Inflammatory macrophage treated with lipopolysaccharide for 1 hour (primary cell): ENCODE data around the gene C9.
"Not testable (repeated sequence)": the region's sequence is repeated elsewhere in the genome, so short reads cannot be mapped to it uniquely, and the experiment has no call there.

Source experiments
- DNase-seq, 2 donors: peaks; one replicate each; pipeline ENCODE4 v3.0.0-alpha.2; 2020 to 2022

Gene C9

DNA sequence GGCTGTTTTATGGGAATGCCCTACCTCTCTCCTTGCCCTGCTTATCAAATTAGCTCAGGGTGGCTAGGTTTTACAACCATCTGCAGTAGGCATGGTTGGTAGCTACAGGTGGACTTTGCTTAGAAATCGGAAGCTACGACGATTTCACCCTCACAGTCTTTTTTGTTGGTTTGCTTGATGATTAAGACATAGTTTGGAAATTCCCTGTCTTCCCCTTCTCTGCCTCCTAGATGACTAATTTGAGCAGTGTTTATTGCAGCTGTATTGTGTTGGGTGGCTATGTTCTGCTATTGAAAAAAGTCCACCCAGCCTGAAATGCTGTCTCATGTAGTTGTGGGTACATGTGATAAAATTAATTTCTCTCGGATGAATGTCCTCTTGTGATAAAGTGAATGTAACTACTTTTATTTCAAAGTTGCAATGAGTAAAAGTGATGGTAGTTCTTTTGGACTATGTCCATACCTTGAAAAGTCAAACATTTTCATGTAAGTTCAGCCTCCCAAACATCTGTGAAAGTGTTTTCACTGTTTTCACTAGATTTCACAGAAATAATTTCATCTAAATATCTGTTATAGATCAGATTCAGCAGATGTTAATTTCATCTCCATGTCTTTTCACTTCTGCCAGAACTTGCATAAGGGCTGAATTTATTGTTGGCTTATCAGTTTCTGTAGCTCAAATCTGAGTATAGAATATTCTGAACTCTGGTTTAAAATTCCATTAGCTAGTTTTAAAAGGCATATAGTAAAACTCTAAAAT lies 107.6 kb downstream of the C9 start:
- peak; percentile 90 to 95 for DNase-seq

- no peak for DNase-seq
Measured at GRCh38 chr5:39255406-39255805, 108.9 kb downstream of the C9 start.

GRCh38 chr5:39254671-39255070 lies 109.6 kb downstream of the C9 start:
- DNase-seq = no peak

GRCh38 chr5:39253196-39253595 lies 111.1 kb downstream of the C9 start:
- no peak for DNase-seq

DNA sequence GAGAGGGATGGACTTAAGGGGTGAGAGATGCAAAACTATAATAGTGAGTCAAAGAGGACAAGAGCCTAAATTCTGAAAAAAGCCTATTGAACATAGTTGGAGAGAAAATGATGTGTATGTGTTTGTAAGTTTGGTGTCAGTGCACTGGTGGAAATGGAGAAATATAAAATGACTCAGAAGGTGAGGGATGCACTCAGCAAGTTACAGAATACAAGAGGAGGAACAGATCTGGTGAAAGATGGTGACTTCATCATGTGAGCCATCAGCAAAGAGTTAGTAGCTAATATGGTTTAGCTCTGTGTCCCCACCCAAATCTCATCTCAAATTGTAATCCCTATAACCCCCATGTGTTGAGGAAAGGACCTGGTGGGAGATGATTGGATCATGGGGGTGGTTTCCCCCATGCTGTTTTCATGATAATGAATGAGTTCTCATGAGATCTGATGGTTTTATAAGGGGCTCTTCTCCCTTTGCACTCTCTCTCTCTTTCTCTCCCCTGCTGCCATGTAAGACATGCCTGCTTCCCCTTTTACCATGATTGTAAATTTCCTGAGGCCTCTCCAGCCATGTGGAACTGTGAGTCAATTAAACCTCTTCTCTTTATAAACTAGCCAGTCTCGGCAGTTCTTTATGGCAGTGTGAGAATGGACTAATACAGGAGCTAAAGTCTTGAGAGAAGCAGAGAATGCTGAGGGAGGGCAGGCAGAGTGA lies 114.6 kb downstream of the C9 start:
- DNase-seq = no peak

- no peak for DNase-seq
Measured at GRCh38 chr5:39249069-39249468, 115.2 kb downstream of the C9 start.

GRCh38 chr5:39240750-39241149 lies 123.5 kb downstream of the C9 start:
- no peak for DNase-seq

DNA sequence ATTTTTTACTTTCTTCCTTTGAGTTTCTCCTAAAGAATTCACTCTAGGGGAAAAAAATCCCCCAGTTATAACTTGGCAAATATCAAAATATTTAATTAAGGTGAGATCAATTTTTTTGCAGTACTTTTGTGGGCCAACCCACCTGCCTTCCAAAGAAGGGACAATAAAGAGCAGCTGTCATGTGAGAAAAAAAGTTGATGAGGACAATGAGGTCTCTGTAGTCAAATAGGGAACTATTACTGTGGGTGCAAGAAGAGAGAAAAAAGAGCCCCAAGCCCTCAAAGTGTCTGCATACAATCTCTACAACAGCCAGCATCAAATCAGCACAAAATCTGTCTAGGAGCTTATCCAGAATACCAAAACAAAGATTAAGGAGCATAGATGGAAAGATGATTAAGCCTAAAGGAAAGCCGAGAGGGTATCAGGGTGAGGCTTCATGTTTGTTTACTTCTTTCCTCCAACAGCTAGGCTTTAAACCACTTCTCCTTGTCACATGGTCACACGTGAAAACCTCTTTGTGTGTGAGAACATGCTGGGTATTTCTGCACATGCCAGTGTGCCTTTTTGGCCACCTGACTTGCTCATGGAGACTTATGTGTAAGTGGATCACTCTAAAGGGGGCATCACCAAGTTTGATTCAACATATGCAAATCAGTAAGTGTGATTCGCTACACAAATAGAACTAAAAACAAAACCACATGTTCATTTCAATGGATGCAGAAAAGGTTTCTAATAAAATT lies 125.8 kb downstream of the C9 start:
- DNase-seq = no peak

- no peak for DNase-seq
Measured at GRCh38 chr5:39236718-39237117, 127.6 kb downstream of the C9 start.

DNA sequence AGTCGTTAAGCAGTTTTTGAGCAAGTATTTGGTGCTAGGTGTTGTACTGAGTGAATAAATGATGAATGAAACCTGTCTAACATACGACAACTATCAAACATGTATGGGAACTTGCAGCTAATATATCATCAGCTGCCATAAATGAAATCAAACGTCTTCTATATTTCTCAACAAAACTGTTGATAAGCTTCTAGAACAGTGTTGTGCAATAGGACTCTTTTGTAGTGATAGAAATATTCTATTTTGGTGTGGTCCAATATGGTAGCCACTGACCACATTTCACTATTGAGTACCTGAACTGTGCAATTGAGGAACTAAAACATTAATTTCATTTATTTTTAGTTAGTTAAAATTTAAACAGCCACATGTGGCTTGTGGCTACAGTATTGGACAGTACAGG lies 128.6 kb downstream of the C9 start:
- DNase-seq = no peak

DNA sequence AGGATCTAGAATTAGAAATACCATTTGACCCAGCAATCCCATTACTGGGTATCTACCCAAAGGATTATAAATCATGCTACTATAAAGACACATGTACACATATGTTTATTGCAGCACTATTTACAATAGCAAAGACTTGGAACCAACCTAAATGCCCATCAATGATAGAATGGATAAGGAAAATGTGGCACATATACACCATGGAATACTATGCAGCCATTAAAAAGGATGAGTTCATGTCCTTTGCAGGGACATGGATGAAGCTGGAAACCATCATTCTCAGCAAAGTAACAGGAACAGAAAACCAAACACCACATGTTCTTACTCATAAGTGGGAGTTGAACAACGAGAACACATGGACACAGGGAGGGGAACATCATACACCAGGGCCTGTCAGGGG lies 129.8 kb downstream of the C9 start:
- not testable (repeated sequence) for DNase-seq
